Pulmonary artery endothelial cell (primary cell): ENCODE data around the gene LGR6. TPM values are rescaled to one million over a fixed set of nuclear protein-coding genes. Genes with fewer than 3 reads are reported as not detected.
A peak's percentile ranks its signal among the peaks of the same experiment; 100 is the strongest.

ENCODE experiments used
- DNase-seq: peaks from one replicate; pipeline ENCODE4 v3.0.0-alpha.2; 2011; ENCODE audit warnings: low read depth, low spot score
- total RNA-seq: library from RNA; depleted of rRNA; stranded (reverse); fragments of >200 nt; gene quantifications from 2 replicates; pipeline ENCODE4 v1.2.3, GENCODE V29; 2014

Gene LGR6
- total RNA-seq, 1 donor from 2014 or later: not detected

- no peak for DNase-seq
Measured at GRCh38 chr1:202217951-202218350, 24.4 kb downstream of the LGR6 start.

DNA sequence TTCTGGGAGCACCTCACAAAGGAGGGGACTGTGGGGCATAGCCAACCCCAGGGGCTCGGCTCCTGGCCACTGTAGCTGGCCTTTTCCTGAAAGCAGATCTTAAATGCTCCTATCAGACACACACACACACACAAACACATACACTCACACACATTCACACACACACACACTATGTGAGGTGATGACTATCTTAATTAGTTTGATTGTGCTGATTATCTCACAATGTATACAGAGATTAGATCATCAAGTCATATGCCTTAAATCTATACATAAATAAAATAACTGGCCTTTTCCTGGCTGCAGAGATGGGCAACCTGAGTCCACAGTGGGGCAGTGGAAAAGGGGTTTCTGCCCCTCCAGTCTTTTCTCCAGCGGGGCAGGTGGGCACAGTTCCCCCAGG is 27.1 kb downstream of the LGR6 start:
- no peak for DNase-seq

DNA sequence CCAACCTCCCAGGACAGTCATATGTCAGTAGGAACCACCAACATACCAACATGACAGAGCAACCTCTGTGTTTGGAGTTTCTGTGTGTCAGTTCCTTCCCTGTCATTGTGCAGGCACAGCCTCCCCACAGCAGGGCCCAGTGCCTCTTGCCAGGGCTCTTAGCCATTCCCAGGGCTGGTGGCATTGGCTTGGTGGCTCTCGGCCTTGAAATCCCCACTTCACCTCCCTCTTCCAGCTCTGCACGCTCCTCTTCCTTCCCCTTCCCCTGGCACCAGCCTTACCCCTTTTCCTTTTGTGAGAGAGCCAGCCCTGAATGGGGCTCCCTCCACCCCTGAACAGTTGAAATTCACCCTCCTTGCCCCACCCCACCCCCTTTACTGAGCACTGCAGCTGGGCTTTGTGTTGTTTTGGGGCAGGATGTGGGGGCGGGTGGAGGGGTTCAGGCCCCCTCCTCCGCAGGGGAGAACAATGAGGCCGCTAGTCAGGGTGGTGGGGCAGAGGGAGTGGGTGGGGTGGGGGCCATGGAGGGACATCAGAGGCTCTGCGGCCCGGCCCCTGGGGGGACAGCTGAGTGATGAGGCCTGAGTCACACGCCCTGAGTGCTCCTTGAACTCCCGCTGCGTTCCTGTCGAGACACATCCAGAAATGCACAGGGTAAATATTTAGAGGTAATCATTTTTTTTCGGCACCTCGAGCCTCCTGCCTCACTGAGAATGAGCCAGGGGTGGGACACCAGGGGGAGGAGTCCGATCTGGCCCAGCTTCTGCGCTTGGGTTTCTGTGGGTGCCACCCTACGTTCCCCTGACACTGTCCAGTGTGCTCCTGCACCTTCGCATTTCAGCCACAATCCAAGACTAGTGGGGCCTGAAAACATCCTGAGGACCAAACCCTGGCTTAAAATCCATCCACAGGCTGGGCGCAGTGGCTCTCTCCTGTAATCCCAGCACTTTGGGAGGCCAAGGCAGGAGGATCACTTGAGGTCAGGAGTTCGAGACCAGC is 28.6 kb downstream of the LGR6 start:
- DNase-seq: no peak

GRCh38 chr1:202223121-202223860 is 29.7 kb downstream of the LGR6 start:
- DNase-seq: no peak

GRCh38 chr1:202224453-202224852 is 30.9 kb downstream of the LGR6 start:
- DNase-seq: no peak

DNA sequence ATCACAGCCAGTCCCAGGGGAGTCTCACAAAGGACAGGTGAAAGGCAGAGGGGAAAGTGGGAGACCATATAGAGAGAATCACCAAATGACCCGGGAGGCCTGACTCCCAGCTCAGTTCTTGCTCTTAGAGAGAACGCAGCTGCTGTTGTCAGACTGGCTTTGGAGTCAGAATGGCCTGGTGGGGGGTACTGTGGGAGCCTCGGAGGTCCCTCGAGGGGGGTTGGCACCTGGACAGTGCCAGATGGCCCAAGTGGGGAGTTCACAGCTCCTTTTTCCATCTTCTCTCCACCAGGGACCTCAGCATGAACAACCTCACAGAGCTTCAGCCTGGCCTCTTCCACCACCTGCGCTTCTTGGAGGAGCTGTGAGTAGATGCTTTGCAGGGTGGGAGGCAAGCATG is 31.5 kb downstream of the LGR6 start:
- DNase-seq: no peak

DNA sequence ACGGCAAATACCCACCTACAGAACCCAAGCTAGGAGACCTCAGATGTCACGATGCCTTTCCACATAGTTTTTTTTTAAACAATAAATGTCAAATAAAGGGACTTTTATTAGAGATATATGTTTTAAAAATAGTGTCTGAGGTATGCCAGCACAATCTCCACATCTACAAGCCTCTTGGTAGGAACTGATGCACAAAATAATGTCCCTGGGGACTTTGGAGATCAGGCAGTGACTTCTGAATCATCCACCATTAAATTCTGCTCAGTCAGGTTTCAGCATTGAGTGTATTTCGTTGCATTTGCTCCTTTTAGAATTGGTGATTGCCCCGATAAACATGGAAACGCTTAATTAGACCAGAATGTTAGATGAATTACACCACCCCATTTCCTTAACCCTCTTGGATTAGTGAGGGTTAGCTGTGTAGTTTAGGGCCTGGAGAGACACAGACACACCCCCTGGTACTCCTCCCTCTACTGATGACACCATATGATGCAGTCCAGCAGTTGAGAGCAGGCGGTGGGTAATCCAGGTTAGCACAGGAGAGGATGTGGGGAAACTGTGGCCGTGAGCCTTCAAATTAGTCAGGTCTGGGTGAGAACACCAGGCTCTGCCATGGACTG is 33.6 kb downstream of the LGR6 start:
- no peak for DNase-seq

GRCh38 chr1:202227997-202228401 is 34.4 kb downstream of the LGR6 start:
- DNase-seq: no peak

GRCh38 chr1:202228484-202229122 is 35.0 kb downstream of the LGR6 start:
- DNase-seq: no peak

DNA sequence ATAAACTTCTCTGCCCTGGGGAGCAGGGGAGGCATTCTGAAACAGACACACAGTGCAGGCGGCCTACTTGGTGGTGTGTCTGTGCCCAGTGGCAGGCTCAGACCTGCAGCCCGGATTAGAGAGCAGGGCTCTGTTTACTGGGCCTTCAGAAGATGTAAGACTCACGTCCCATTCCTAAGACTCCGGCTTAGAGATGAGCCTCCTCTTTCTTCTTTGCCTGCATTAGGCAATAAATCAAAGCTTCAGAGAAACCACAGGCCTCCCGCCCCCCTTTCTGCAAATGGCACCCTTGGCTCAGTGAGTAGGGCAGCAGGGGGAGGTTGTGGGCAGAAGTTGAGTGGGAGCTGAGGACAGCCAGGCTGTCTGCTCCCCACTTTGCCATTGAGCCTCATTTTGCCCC is 35.8 kb downstream of the LGR6 start:
- no peak for DNase-seq

- no peak for DNase-seq
Measured at GRCh38 chr1:202230061-202230938, 36.7 kb downstream of the LGR6 start.

DNA sequence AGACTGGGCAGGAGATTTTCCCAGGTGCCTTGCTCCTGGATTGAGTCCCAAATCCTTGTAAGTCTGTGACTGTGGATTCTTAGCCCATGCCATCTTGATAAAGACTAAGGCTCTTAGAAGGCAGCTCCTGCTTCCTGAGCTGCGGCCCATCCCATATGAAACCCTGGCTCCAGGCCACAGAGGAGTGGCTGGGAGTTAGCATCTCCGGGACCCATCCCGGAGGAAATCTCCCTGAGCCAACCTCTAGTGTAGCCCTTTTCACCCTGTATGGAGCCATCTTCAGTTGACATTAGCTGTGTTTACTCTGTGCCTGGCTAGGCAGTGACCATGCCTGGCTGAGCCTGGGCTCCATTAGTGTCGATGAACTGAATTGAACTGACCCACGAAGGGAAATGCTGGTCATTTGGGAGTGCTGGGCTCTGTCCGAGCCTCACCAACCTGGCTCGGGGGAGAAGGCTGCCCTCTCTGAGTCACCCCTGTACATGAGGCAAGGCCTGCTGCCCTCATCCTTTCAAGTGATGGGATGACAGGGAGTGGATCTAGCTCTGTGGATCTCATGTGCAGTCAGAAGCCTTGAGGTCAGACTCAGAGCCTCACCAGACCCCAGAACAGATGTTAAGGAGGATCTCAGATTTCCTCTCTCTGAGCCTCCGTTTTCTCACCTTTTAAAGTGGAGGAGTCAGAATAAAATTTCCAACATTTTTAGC is 37.5 kb downstream of the LGR6 start:
- DNase-seq: no peak

DNA sequence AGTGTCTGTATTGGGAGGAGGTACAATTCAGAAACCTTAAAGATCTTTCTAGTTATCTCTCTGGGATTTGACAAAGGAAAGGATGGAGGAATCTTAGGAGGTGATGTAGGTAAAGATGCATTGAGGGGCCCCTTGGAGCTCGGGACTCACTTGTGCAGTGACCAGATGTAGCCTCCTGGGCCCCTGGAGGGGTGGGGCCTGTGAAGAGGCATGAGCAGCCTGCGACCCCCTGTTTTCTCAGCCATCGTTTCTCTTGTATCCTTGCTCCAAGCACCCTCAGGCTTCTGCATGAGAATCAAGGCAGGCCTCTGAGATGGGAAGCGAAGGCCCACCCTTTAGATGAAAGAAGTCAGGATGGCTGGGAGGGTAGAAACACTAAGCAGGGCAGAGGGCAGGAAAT is 39.6 kb downstream of the LGR6 start:
- DNase-seq: no peak

- DNase-seq: no peak
Measured at GRCh38 chr1:202233804-202234203, 40.2 kb downstream of the LGR6 start.

DNA sequence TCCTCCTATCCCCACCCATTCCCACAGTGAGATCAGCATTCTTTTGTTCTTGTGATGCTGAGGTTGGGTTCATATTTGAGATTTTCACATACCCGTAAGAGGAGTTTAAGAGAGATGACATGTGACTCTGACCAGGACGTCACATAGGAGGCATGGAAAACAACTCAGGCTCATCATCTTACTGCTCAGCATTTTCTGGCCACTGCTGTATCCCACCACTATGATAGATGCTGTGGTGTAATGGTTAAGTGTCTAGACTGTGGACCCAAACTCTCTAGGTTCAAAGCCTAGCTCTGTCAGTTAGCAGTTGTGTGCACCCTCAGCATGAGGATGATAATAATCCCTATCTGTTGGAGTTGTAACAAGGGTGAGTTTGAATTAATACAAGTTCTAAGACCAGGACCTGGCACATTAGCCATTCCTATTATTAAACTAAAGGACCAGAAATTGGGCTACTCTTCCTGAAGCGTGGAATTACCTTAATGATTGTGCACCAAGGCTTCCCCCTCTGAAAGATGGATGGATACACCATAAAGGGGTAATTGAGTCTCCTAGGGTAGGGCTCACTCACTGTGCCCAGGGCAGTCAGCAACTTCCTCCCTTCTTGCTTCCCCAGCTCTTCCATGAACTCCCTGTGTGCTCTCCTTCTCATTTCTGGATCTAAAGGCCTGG is 40.9 kb downstream of the LGR6 start:
- no peak for DNase-seq

DNA sequence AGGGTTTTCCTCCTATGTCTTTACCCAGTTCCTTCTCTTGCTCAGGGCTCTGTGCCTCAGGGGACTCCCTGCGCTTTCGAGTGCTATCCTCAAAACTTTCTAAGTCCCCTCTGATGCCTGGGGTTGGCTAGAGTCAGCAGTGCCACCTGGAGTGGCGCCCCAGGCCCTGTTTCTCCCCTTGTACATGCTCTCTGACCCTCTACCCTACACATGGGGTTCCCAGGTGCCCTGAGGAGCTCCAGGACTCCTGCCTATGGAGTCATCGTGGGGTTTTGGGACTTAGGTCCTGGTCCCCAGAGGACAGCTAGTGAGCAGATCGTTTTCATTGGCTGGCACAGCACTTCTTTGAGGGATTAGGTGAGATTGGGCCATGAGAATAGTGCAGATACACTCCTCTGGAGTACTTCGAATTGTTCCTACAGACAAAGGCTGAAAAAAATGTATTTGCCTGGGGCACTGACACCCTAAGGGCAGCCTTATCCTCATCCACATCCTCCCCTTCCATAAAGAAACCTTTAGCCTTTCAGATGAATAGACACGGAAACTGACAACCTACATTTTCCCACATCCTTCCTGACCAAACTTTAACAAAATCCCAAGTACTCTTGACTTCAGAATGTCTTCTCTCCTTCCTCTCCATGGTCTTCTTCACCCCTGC is 41.5 kb downstream of the LGR6 start:
- DNase-seq: no peak

GRCh38 chr1:202235856-202236837 is 42.5 kb downstream of the LGR6 start:
- DNase-seq: peak; percentile 43

GRCh38 chr1:202237052-202237451 is 43.5 kb downstream of the LGR6 start:
- no peak for DNase-seq
